Hepatocyte (in vitro differentiated cells): Measurements from ENCODE around the gene IGF1. TPM values are rescaled to one million over a fixed set of nuclear protein-coding genes. Genes with fewer than 3 reads are reported as not detected.

Source experiments
- DNase-seq: peaks from one replicate; pipeline ENCODE4 v3.0.0-alpha.2; 2016; ENCODE audit warnings: low spot score
- H2AFZ ChIP-seq: fragments of 200-600 bp; sonication (generic); 2 replicates; pipeline ENCODE4 v1.6.0; 2016; ENCODE audit warnings: antibody characterized with exemption, mild to moderate bottlenecking
- H3K27ac ChIP-seq: fragments of 200-600 bp; sonication (generic); 2 replicates; pipeline ENCODE4 v1.5.1; 2016; ENCODE audit warnings: mild to moderate bottlenecking
- H3K27me3 ChIP-seq: fragments of 200-600 bp; sonication (generic); 2 replicates; pipeline ENCODE4 v1.6.1; 2016
- H3K36me3 ChIP-seq: fragments of 200-600 bp; sonication (generic); replicated peaks from 2 replicates; pipeline ENCODE4 v1.5.1; 2016; ENCODE audit warnings: low read depth; ENCODE audit not compliant: insufficient read depth
- H3K4me1 ChIP-seq: fragments of 200-600 bp; sonication (generic); 2 replicates; pipeline ENCODE4 v1.5.1; 2016; ENCODE audit warnings: mild to moderate bottlenecking, moderate library complexity; ENCODE audit not compliant: insufficient read depth
- H3K4me2 ChIP-seq: fragments of 200-600 bp; sonication (generic); 2 replicates; pipeline ENCODE4 v1.6.0; 2016
- H3K4me3 ChIP-seq: fragments of 200-600 bp; sonication (generic); 2 replicates; pipeline ENCODE4 v1.5.1; 2016; ENCODE audit warnings: mild to moderate bottlenecking
- H3K79me2 ChIP-seq: fragments of 200-600 bp; sonication (generic); 2 replicates; pipeline ENCODE4 v1.6.0; 2017; ENCODE audit warnings: mild to moderate bottlenecking
- H3K9me2 ChIP-seq: fragments of 200-600 bp; sonication (generic); replicated peaks from 2 replicates; pipeline ENCODE4 v1.6.0; 2017; ENCODE audit warnings: mild to moderate bottlenecking; ENCODE audit not compliant: insufficient read depth
- H3K9me3 ChIP-seq: fragments of 200-600 bp; sonication (generic); 2 replicates; pipeline ENCODE4 v1.5.1; 2016; ENCODE audit warnings: low read depth, mild to moderate bottlenecking
- H4K20me1 ChIP-seq: fragments of 200-600 bp; sonication (generic); 2 replicates; pipeline ENCODE4 v1.6.0; 2016; ENCODE audit warnings: mild to moderate bottlenecking; ENCODE audit not compliant: insufficient read depth, poor library complexity, severe bottlenecking
- EZH2 ChIP-seq: fragments of 200-600 bp; sonication (generic); IDR thresholded peaks from 2 replicates; pipeline ENCODE4 v1.6.1; 2016; ENCODE audit warnings: antibody characterized with exemption, mild to moderate bottlenecking, borderline replicate concordance
- EZH2phosphoT487 ChIP-seq: fragments of 200-600 bp; sonication (generic); IDR thresholded peaks from one replicate; pipeline ENCODE4 v1.6.1; 2018; ENCODE audit warnings: antibody characterized with exemption, mild to moderate bottlenecking, low read depth, moderate library complexity; ENCODE audit not compliant: unreplicated experiment, severe bottlenecking
- WGBS: methylation state at CpG from one replicate; pipeline ENCODE4 v1.1.6; 2016; ENCODE audit warnings: low lambda C conversion rate; ENCODE audit errors: missing lambda C conversion rate; 5-methylcytosine and 5-hydroxymethylcytosine counted together
- polyA plus RNA-seq: library from polyadenylated mRNA; unstranded; fragments of >200 nt; fragmentation: Nextera tagmentation; extraction: Ambion mirVana; gene quantifications from 2 replicates; pipeline ENCODE4 v1.2.1, GENCODE V29; 2016
- total RNA-seq: library from RNA; depleted of rRNA; stranded (reverse); fragments of >200 nt; gene quantifications from 2 replicates; pipeline ENCODE4 v1.2.3, GENCODE V29; 2014
- TF ChIP-seq, protein P1 (sequence below): fragments of 200-600 bp; sonication (generic); IDR thresholded peaks from 2 replicates; pipeline ENCODE4 v1.5.1; 2016; ENCODE audit warnings: antibody characterized with exemption, mild to moderate bottlenecking; ENCODE audit not compliant: poor library complexity

Gene IGF1
- total RNA-seq (9.7 and 10.0 TPM in 2 replicates), polyA plus RNA-seq (8.2 and 12.0 TPM in 2 replicates)

DNA sequence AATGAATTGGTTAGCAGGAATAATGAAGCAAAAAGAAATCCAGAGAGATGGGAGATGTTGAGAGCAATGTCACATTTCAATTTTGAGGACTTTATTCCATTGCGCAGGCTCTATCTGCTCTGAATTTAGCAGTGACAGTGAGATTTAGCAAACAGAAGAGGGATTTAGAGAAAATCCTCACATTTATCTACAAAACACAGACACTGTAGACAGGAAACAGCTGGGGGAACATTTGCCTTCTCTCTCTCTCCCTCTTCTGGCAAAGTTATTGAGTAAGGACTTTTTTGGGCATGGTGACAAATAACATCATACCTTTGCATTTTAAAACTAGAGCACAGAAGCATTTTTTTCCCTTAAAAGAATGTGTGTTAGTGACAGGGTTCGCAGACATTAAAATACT is at the start of gene IGF1:
Gene IGF1 (minus strand): TSS at position 158 of the 400 bp plus-strand sequence. CDS start 182 bp downstream, outside the sequence.
- Histone ChIP-seq H3K4me2 (peak within 1 kb of the TSS; percentile 67), H2AFZ (peak within 1 kb of the TSS; percentile 7), H3K4me3 (peak within 1 kb of the TSS; percentile 11), H3K27ac (peak within 1 kb of the TSS; percentile 67), H3K9me2 (no peaks in the 10 kb centered on the region), H3K9me3 (no peaks in the 10 kb centered on the region), H3K36me3 (no peaks in the 10 kb centered on the region), H3K27me3 (no peaks in the 10 kb centered on the region), H4K20me1 (no peaks in the 10 kb centered on the region), H3K79me2 (peaks cover 6% of the 10 kb centered on the region), H3K4me1 (peaks cover 41% of the 10 kb centered on the region)
- WGBS = 31% methylated on average over 2 of the region's 2 CpGs
- peak; percentile 41 for DNase-seq
- TF ChIP-seq, protein P1, sequence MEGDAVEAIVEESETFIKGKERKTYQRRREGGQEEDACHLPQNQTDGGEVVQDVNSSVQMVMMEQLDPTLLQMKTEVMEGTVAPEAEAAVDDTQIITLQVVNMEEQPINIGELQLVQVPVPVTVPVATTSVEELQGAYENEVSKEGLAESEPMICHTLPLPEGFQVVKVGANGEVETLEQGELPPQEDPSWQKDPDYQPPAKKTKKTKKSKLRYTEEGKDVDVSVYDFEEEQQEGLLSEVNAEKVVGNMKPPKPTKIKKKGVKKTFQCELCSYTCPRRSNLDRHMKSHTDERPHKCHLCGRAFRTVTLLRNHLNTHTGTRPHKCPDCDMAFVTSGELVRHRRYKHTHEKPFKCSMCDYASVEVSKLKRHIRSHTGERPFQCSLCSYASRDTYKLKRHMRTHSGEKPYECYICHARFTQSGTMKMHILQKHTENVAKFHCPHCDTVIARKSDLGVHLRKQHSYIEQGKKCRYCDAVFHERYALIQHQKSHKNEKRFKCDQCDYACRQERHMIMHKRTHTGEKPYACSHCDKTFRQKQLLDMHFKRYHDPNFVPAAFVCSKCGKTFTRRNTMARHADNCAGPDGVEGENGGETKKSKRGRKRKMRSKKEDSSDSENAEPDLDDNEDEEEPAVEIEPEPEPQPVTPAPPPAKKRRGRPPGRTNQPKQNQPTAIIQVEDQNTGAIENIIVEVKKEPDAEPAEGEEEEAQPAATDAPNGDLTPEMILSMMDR = peak; percentile 36
- TF ChIP-seq EZH2phosphoT487 = no peak

DNA sequence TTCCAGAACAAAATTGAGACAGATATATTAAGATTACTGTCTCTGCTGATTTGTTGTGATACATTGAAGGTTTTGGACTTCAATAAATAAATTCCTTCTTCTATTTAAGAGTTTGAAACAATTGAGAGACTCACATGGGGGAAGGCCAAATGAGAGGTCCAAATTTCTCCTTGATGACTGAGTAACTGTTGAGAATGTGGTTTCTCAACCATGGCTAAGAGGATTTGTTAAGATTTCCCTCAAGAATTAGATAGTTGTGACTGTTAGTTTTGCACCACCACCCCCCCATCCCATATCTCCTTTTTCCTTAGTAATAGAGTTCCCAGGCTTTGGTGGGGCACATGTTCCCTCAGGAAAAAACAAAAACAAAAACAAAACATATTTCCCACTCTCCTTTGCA is 47.7 kb upstream of the IGF1 start:
- Histone ChIP-seq H3K27ac (no peak overlapping the region), H3K79me2 (no peaks in the 10 kb centered on the region), H3K4me1 (no peaks in the 10 kb centered on the region), H3K9me3 (no peaks in the 10 kb centered on the region), H3K36me3 (no peaks in the 10 kb centered on the region), H3K9me2 (no peaks in the 10 kb centered on the region), H3K4me3 (no peak overlapping the region), H4K20me1 (no peaks in the 10 kb centered on the region), H2AFZ (no peak overlapping the region), H3K27me3 (no peaks in the 10 kb centered on the region), H3K4me2 (no peak overlapping the region)
- no peak for TF ChIP-seq EZH2
- TF ChIP-seq, protein P1 = no peak
- TF ChIP-seq EZH2phosphoT487 = no peak
- DNase-seq = no peak

DNA sequence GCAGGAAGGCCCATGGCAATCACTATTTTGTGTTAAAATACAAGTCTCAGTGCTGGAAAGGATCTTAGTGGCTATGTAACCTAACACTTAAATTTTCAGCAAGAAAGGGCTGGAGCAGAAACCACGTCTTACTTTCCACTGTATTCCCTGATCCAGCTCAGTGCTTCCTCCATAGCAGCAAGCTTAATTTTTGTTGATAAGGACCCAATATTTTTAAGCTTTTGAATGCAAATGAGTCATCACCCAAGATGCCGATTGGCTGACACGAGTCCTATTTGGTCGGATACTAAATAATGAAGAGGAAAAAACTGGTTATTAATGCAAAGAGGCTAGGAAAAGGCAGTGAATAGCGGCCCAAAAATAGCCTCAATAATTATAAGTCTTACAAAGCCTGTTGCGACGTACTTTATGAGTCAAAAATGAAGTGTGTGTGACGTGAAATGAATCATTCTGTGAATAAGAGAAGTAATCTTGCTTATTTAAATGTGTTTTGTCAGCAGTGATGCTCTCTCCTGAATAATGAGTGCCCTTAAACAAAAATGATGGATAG is 46.9 kb upstream of the IGF1 start:
- WGBS = 78% methylated on average over 8 of the region's 8 CpGs
- TF ChIP-seq, protein P1 = no peak
- no peak for TF ChIP-seq EZH2phosphoT487
- no peak for TF ChIP-seq EZH2
- Histone ChIP-seq H3K9me2 (no peaks in the 10 kb centered on the region), H3K79me2 (no peaks in the 10 kb centered on the region), H2AFZ (no peak overlapping the region), H3K4me1 (no peaks in the 10 kb centered on the region), H3K27me3 (no peaks in the 10 kb centered on the region), H3K27ac (no peak overlapping the region), H3K4me3 (no peak overlapping the region), H3K36me3 (no peaks in the 10 kb centered on the region), H3K4me2 (no peak overlapping the region), H3K9me3 (no peaks in the 10 kb centered on the region), H4K20me1 (no peaks in the 10 kb centered on the region)
- no peak for DNase-seq

DNA sequence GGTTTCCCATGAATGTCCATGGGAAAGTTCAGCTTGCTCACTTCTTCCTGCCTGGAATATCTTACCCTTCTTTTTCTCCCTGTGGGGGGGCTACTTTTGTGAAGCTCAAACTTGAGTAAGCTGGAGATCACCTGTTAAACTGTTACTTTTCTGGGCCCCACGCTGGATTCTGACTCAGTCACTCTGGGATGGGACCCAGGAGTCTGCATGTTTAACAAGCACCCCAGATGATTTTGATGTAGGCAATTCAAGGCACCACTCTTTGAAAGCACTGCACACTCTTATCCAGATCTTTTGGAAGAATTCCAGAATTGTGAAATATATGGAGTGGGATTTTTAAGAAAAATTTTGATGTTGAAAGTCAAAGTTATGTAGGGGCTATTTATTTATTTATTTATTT is 46.3 kb upstream of the IGF1 start:
- no peak for DNase-seq
- H3K27ac ChIP-seq = no peak overlapping the region
- H3K4me2 ChIP-seq = no peak overlapping the region

More for the DNA sequence above, 46.3 kb upstream of the IGF1 start:
- Histone ChIP-seq H3K4me1 (no peaks in the 10 kb centered on the region), H4K20me1 (no peaks in the 10 kb centered on the region), H3K79me2 (no peaks in the 10 kb centered on the region), H3K9me3 (no peaks in the 10 kb centered on the region), H3K27me3 (no peaks in the 10 kb centered on the region), H2AFZ (no peak overlapping the region), H3K9me2 (no peaks in the 10 kb centered on the region), H3K36me3 (no peaks in the 10 kb centered on the region), H3K4me3 (no peak overlapping the region)
- TF ChIP-seq EZH2phosphoT487 (no peak), EZH2 (no peak)
- TF ChIP-seq, protein P1 = no peak
- 85% methylated on average over 1 of the region's 1 CpG for WGBS
